Measurements from ENCODE around the gene PTGIS.

PTGIS gene

DNA sequence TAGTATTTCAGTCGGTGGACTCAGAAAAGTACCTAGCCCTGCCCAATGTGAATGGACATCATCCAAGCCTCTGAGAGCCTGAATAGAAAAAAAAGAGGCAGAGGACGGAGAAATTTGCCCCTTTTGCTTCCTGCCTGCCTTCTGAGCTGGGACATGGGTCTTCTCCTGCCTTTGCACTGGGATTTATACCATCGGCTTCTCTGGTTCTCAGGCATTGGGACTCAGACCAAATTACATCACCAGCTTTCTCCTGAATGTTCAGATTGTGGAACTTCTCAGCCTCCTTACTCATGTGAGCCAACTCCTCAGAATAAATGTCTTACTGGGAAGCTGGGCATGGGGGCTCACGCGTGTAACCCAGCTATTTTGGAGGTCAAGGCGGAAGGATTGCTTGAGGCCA is 105.3 kb downstream of the PTGIS start:
- Histone ChIP-seq H3K36me3 (ENCODE audit: control insufficient read depth in 1 of 2, insufficient read depth in 2 of 2, low read depth in 1 of 2, low read length in 2 of 2) (no peaks in the 10 kb centered on the region), H3K4me2 (ENCODE audit: low read length, poor library complexity, severe bottlenecking) (no peak overlapping the region), H3K27me3 (ENCODE audit: control insufficient read depth in 1 of 2, insufficient read depth in 1 of 2, low read length in 2 of 2) (peaks cover 74 to 80% of the 10 kb centered on the region in 2 experiments), H3K14ac (ENCODE audit: low read length in 2 of 2) (no peak overlapping the region), H3K79me1 (replicated peaks; ENCODE audit: low read length, poor library complexity, severe bottlenecking) (no peaks in the 10 kb centered on the region), H2BK15ac (ENCODE audit: low read depth, poor library complexity, severe bottlenecking) (no peak overlapping the region), H4K8ac (ENCODE audit: low read length) (no peak overlapping the region), H4K91ac (ENCODE audit: low read length) (no peak overlapping the region), H3K9ac (ENCODE audit: low read length) (no peak overlapping the region), H2BK5ac (ENCODE audit: low read depth, low read length, poor library complexity, severe bottlenecking) (no peak overlapping the region), H3K23ac (ENCODE audit: low read length in 2 of 2) (no peak overlapping the region), H3K27ac (ENCODE audit: low read length, poor library complexity, severe bottlenecking) (no peak overlapping the region), H2BK120ac (ENCODE audit: low read depth, low read length) (no peak overlapping the region), H3K9me3 (ENCODE audit: control insufficient read depth, low read length) (no peaks in the 10 kb centered on the region), H3K4me3 (ENCODE audit: insufficient read depth in 1 of 2, low read depth in 1 of 2, low read length in 2 of 2) (no peak overlapping the region), H2AFZ (ENCODE audit: low read depth, low read length) (no peak overlapping the region), H3K4ac (ENCODE audit: low read depth in 1 of 2, low read length in 2 of 2) (no peak overlapping the region), H2BK12ac (ENCODE audit: low read length in 2 of 2) (no peak overlapping the region), H3K4me1 (ENCODE audit: control insufficient read depth, insufficient read depth, low read depth, low read length) (no peaks in the 10 kb centered on the region), H3K18ac (ENCODE audit: low read depth in 1 of 2, low read length in 2 of 2) (no peak overlapping the region), H2AK5ac (ENCODE audit: low read length, severe bottlenecking) (no peak overlapping the region)
- WGBS = 89% methylated on average over 6 of the region's 6 CpGs
- DNase-seq = no peak

DNA sequence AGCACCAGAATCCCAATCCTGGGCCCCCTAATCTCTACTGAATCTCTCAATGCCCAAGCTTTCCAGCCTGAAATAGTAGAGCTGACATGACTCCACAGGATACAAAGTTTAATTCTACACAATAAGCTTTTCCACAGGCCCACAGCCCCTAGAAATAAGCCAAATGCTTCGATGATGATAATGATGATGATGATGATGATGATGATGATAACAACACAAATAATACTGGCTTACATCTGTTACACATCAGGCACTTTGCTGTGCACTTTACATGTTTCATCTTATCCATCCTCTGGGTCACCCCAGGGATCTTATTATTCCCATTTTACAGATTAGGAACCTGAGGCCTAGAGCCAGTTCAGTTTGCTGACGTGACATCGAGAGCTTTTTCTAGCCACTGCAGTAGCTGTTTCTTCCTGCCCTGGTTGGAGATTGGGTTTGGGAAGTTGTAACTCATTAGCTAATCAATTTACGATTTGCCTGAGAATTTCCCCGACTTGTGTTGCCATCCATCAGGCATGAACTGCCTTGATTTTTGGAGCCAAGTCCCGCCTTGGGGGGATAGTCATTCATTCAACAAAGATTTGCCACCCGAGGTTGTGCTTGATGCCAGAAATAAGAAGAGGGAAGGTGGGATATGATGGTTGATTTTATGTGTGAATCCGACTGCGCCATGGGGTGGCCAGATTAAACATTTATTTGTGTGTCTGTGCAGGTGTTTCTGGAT is 105.9 kb downstream of the PTGIS start:
- Histone ChIP-seq H3K14ac (ENCODE audit: low read length in 2 of 2) (no peak overlapping the region), H2BK120ac (ENCODE audit: low read depth, low read length) (no peak overlapping the region), H2AFZ (ENCODE audit: low read depth, low read length) (no peak overlapping the region), H3K23ac (ENCODE audit: low read length in 2 of 2) (no peak overlapping the region), H3K27ac (ENCODE audit: low read length, poor library complexity, severe bottlenecking) (no peak overlapping the region), H3K18ac (ENCODE audit: low read depth in 1 of 2, low read length in 2 of 2) (no peak overlapping the region), H2BK12ac (ENCODE audit: low read length in 2 of 2) (no peak overlapping the region), H2AK5ac (ENCODE audit: low read length, severe bottlenecking) (no peak overlapping the region), H3K36me3 (ENCODE audit: control insufficient read depth in 1 of 2, insufficient read depth in 2 of 2, low read depth in 1 of 2, low read length in 2 of 2) (no peaks in the 10 kb centered on the region), H3K4me3 (ENCODE audit: insufficient read depth in 1 of 2, low read depth in 1 of 2, low read length in 2 of 2) (no peak overlapping the region), H3K9me3 (ENCODE audit: control insufficient read depth, low read length) (no peaks in the 10 kb centered on the region), H3K4me1 (ENCODE audit: control insufficient read depth, insufficient read depth, low read depth, low read length) (no peaks in the 10 kb centered on the region), H3K79me1 (replicated peaks; ENCODE audit: low read length, poor library complexity, severe bottlenecking) (no peaks in the 10 kb centered on the region), H3K4me2 (ENCODE audit: low read length, poor library complexity, severe bottlenecking) (no peak overlapping the region), H3K4ac (ENCODE audit: low read depth in 1 of 2, low read length in 2 of 2) (no peak overlapping the region), H2BK5ac (ENCODE audit: low read depth, low read length, poor library complexity, severe bottlenecking) (no peak overlapping the region), H4K91ac (ENCODE audit: low read length) (no peak overlapping the region), H3K9ac (ENCODE audit: low read length) (no peak overlapping the region), H3K27me3 (ENCODE audit: control insufficient read depth in 1 of 2, insufficient read depth in 1 of 2, low read length in 2 of 2) (peaks cover 74 to 79% of the 10 kb centered on the region in 2 experiments), H2BK15ac (ENCODE audit: low read depth, poor library complexity, severe bottlenecking) (no peak overlapping the region), H4K8ac (ENCODE audit: low read length) (no peak overlapping the region)
- WGBS = 84% methylated on average over 8 of the region's 9 CpGs
- no peak for DNase-seq

DNA sequence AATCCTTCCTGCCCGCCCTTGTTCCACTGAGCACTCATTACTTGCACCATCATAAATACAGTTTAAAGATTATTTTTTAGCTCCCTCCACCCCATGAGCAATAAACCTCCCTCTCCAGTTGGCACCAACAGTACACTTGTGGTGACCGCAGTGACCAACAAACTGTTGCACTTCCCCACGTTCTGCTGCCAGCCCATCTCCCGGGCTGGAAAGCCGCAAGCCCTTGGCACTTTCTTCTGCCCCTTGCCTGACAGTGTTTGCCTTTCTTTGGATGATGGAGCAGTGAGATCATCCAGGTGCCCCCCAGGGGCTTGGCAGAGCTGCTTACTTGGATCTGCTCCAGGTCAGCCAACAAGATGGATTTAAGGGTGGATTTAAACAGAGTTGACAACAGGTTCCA is 107.0 kb downstream of the PTGIS start:
- Histone ChIP-seq H3K4me1 (ENCODE audit: control insufficient read depth, insufficient read depth, low read depth, low read length) (no peaks in the 10 kb centered on the region), H2AFZ (ENCODE audit: low read depth, low read length) (no peak overlapping the region), H3K9ac (ENCODE audit: low read length) (no peak overlapping the region), H3K4me3 (ENCODE audit: insufficient read depth in 1 of 2, low read depth in 1 of 2, low read length in 2 of 2) (no peak overlapping the region), H3K27me3 (ENCODE audit: control insufficient read depth in 1 of 2, insufficient read depth in 1 of 2, low read length in 2 of 2) (peaks cover 74 to 81% of the 10 kb centered on the region in 2 experiments), H3K14ac (ENCODE audit: low read length in 2 of 2) (no peak overlapping the region), H3K4me2 (ENCODE audit: low read length, poor library complexity, severe bottlenecking) (no peak overlapping the region), H2BK5ac (ENCODE audit: low read depth, low read length, poor library complexity, severe bottlenecking) (no peak overlapping the region), H4K8ac (ENCODE audit: low read length) (no peak overlapping the region), H3K36me3 (ENCODE audit: control insufficient read depth in 1 of 2, insufficient read depth in 2 of 2, low read depth in 1 of 2, low read length in 2 of 2) (no peaks in the 10 kb centered on the region), H2AK5ac (ENCODE audit: low read length, severe bottlenecking) (no peak overlapping the region), H4K91ac (ENCODE audit: low read length) (no peak overlapping the region), H3K79me1 (replicated peaks; ENCODE audit: low read length, poor library complexity, severe bottlenecking) (no peaks in the 10 kb centered on the region), H2BK12ac (ENCODE audit: low read length in 2 of 2) (no peak overlapping the region), H3K18ac (ENCODE audit: low read depth in 1 of 2, low read length in 2 of 2) (no peak overlapping the region), H3K23ac (ENCODE audit: low read length in 2 of 2) (no peak overlapping the region), H2BK15ac (ENCODE audit: low read depth, poor library complexity, severe bottlenecking) (no peak overlapping the region), H3K9me3 (ENCODE audit: control insufficient read depth, low read length) (no peaks in the 10 kb centered on the region), H3K4ac (ENCODE audit: low read depth in 1 of 2, low read length in 2 of 2) (no peak overlapping the region), H3K27ac (ENCODE audit: low read length, poor library complexity, severe bottlenecking) (no peak overlapping the region), H2BK120ac (ENCODE audit: low read depth, low read length) (no peak overlapping the region)
- DNase-seq = no peak
- 90% methylated on average over 5 of the region's 5 CpGs for WGBS

DNA sequence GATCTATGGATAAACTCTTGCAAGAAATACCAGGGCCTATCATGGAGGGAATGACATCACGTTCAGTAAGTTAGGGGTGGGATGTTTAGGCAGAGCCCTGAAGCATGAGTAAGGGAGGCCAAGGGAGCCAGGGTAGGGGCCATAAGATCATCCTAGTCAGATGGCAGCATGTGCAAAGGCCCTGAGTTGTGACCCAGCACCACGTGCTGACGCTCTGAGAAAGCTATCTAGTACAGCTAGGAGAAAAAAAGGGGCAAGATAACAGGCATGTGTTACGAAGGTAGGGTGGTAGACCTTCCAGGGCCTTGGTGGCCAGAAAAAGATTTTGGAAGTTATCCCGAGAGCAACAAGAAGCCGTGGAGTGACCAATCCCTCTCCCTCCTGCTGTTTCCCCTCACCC is 107.8 kb downstream of the PTGIS start:
- Histone ChIP-seq H3K9me3 (ENCODE audit: control insufficient read depth, low read length) (no peaks in the 10 kb centered on the region), H3K79me1 (replicated peaks; ENCODE audit: low read length, poor library complexity, severe bottlenecking) (no peaks in the 10 kb centered on the region), H3K4me3 (ENCODE audit: insufficient read depth in 1 of 2, low read depth in 1 of 2, low read length in 2 of 2) (no peak overlapping the region), H4K91ac (ENCODE audit: low read length) (no peak overlapping the region), H3K4me1 (ENCODE audit: control insufficient read depth, insufficient read depth, low read depth, low read length) (no peaks in the 10 kb centered on the region), H3K4ac (ENCODE audit: low read depth in 1 of 2, low read length in 2 of 2) (no peak overlapping the region), H3K18ac (ENCODE audit: low read depth in 1 of 2, low read length in 2 of 2) (no peak overlapping the region), H3K14ac (ENCODE audit: low read length in 2 of 2) (no peak overlapping the region), H2BK5ac (ENCODE audit: low read depth, low read length, poor library complexity, severe bottlenecking) (no peak overlapping the region), H4K8ac (ENCODE audit: low read length) (no peak overlapping the region), H3K23ac (ENCODE audit: low read length in 2 of 2) (no peak overlapping the region), H3K4me2 (ENCODE audit: low read length, poor library complexity, severe bottlenecking) (no peak overlapping the region), H3K9ac (ENCODE audit: low read length) (no peak overlapping the region), H2AK5ac (ENCODE audit: low read length, severe bottlenecking) (no peak overlapping the region), H3K27ac (ENCODE audit: low read length, poor library complexity, severe bottlenecking) (no peak overlapping the region), H2BK15ac (ENCODE audit: low read depth, poor library complexity, severe bottlenecking) (no peak overlapping the region), H2AFZ (ENCODE audit: low read depth, low read length) (no peak overlapping the region), H3K27me3 (ENCODE audit: control insufficient read depth in 1 of 2, insufficient read depth in 1 of 2, low read length in 2 of 2) (peaks cover 72 to 78% of the 10 kb centered on the region in 2 experiments), H2BK12ac (ENCODE audit: low read length in 2 of 2) (no peak overlapping the region), H2BK120ac (ENCODE audit: low read depth, low read length) (no peak overlapping the region), H3K36me3 (ENCODE audit: control insufficient read depth in 1 of 2, insufficient read depth in 2 of 2, low read depth in 1 of 2, low read length in 2 of 2) (no peaks in the 10 kb centered on the region)
- DNase-seq = no peak
- WGBS = 72% methylated on average over 5 of the region's 6 CpGs

Data from mesenchymal stem cell (in vitro differentiated cells and primary cell).